A549 treated with ZK216348 at 1 μM for 4 hours (cell line): ENCODE results near the gene C4orf50. TPM values are rescaled to one million over a fixed set of nuclear protein-coding genes. Genes with fewer than 3 reads are reported as not detected.

Experiments
- total RNA-seq: library from RNA; stranded (reverse); fragments of 200-300 nt; extraction: Qiagen RNA extraction; gene quantifications from 5 replicates; pipeline ENCODE4 v1.2.3, GENCODE V29; 2022; ENCODE audit warnings: low read depth

The C4orf50 gene
- not detected in 5 replicates for total RNA-seq

GRCh38 chr4:6018331-6018730 is at the start of gene C4orf50:
Gene C4orf50 (minus strand): TSS chr4:6018431.

DNA sequence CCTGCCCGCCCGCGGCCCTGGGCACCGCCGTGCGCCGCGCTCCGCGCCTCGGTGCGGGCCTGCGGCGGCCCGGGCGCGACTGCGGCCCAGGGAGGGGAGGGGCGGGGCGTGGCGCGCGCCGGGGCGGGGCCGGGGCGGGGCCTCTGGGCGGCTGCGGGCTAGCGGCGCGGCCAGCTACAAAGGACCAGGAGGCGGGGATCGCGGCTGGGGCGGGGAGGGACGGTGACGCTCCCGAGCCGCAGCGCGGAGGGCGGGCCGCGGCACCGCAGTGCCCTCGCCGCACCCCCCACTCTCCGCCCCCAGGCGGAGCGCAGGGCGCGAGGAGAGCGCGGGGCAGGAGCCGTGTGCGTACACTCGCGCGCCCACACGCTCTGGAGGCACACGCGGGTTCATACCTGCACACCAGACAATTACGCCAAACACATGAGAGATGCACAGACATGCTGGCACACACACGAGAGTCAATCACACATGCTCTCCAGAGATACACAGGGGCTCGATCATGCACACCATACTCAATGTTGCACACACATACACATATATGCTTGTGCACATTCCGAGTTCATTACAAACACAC is 125.1 kb downstream of the C4orf50 start, which contains the start of gene CRMP1:
CRMP1 (minus strand) TSS at position 83 of the 577 bp plus-strand sequence. CDS start 117 bp downstream, outside the sequence.

Other genes with a start within 250 kb of the C4orf50 start
- gene CRMP1, start 125.3 kb downstream of the C4orf50 start, total RNA-seq = 2.5 to 3.7 TPM (median 3.4 TPM) in 5 replicates
- gene JAKMIP1, start 182.1 kb upstream of the C4orf50 start, total RNA-seq = not detected in 5 replicates